Activated CD8-positive, alpha-beta memory T cell treated with anti-CD3 and anti-CD28 coated beads, Interleukin-2, amount 50 U/mL, for 48 hours (primary cell): ENCODE data around the gene TRIO.

ENCODE experiments used
- DNase-seq: peaks from one replicate; pipeline ENCODE4 v3.0.0-alpha.2; 2020

The TRIO gene

GRCh38 chr5:14503017-14503680 is 360.0 kb downstream of the TRIO start:
- DNase-seq, result no peak

DNA sequence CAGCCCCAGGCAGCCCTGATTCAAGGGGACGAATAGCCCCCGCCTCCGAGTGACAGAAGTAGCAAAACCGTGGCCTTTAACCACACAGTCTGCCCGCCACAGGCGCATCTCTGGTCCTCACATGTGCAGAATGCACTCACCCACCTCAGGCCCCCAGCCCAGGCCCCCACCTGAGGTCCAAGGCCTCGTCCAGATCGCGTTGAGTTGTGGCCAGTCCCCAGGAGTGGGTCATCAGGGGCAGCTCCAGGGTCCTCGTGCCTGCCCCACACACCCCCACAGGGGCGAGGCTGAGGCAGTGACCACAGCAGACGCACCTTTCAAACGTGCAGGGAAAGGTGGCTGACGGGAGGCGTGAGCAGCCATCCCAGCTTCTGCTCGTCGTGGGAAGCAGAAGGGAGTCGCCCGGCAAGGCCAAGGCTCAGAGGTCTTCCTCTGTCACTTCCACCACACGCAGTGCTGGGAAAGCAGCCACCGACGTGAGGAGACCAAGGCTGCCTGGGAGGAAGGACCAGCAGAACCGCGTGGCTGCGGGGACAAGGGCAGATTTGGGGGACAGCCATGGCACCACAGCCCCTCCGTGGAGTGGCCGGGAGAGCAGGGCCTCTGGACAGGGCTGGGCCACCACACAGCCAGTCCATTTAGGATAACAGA is 360.7 kb downstream of the TRIO start:
- DNase-seq, result no peak

- DNase-seq, result no peak
Observed at GRCh38 chr5:14504332-14504727, 361.2 kb downstream of the TRIO start.

GRCh38 chr5:14504816-14505215 is 361.7 kb downstream of the TRIO start:
- DNase-seq, result no peak

DNA sequence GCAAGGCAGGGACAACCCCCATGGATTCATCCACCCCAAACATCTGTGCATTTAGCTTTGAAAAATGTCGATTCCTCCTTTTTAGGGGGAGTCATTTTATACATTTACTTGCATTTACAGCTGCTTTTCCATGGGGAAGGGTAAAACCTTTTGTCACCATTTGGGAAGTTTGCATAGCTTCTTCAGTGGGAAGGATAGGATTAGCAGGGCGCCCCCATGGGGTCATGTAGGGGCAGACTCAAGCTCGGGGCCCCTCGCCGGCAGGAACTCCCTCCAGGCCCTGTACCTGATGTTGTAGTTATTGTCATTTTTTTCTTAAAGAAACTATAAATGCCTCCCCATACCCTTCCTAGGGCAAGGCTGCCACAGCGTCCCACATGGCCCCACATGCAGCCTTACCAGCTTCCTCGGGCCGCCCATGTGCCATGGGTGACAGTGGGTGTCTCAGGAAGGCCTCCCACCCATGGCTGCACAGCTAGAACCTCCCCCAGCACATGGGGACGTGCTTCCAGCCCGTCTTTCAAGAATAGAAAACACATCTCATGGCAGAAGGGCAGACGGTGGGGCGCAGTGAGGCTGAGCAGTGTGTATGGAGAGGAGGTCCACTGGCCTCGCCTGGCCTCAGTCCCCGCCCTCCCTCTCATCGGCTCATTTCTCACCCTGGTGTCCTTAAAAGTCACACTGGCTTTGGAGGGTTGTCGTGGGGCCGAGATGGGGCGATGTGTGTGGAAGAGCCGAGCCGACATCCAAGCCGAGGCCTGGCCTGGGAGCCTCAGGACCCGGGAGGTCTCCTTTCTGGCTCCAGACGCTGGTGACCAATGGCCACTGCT is 362.4 kb downstream of the TRIO start:
- DNase-seq, result no peak

DNA sequence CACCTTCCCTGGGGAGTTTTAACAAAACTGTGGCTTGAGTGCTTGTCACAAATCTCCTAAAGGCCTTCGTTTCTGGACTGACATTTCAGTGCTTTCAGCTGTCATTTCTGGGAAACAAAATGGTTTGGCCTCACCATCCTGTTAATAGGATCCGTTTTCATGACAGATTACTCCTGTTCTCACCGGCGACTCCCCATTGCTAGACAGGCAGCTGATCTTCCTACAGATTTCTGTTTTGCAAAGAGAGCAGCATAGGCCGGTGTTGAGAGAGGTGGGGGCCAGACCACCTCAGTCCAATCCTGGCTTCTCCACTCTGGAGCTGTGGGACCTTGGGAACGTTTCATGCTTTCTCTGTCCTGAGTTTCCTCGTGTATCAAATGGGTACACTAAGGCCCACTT is 363.0 kb downstream of the TRIO start:
- DNase-seq, result no peak

GRCh38 chr5:14506661-14507060 is 363.5 kb downstream of the TRIO start:
- DNase-seq, result no peak

- no peak for DNase-seq
Observed at GRCh38 chr5:14507156-14507941, 364.2 kb downstream of the TRIO start.

DNA sequence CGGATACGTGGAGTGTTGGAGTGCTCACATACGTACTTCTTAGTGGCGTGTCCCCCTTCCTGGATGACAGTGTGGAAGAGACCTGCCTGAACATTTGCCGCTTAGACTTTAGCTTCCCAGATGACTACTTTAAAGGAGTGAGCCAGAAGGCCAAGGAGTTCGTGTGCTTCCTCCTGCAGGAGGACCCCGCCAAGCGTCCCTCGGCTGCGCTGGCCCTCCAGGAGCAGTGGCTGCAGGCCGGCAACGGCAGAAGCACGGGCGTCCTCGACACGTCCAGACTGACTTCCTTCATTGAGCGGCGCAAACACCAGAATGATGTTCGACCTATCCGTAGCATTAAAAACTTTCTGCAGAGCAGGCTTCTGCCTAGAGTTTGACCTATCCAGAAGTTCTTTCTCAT is 364.9 kb downstream of the TRIO start:
- DNase-seq, result no peak

DNA sequence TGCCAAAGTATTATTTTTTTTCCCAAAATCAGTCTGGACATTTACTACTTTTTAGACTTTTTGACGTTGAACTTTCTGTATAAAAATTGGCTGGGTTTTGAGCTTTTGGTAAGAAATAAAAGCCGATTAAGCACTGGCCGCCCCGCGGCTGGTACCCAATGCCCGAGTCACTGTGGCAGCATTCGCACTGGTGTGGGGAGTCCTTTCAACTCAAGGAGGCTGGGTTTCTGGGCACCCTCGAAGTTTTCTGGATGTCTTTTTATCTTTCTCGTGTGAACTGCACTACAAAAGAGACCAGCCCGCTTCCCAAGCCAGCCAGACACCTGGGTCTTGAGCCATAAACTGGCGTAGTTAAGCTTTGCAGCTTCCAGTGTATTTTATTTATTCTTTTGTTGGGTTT is 366.4 kb downstream of the TRIO start:
- no peak for DNase-seq

GRCh38 chr5:14510156-14510734 is 367.1 kb downstream of the TRIO start:
- no peak for DNase-seq

DNA sequence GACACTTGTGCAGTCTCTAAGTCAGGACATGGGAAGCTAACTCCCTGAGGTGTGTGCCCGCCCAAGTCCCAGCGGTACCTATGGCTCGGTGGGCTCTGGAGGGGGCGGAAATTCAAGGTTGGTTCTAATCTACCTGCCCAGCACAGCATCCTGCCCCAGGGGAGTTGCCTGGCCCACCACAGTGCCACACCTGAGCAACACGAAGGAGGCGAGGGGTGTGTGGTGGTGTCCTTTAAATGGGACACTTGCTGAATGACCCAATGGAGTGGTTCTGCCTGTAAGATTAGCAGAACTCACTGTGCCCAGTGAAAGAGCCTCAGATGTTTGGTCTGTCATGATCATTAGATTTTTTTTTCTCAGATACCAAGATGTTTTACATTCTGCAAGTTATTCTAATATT is 367.7 kb downstream of the TRIO start:
- no peak for DNase-seq

DNA sequence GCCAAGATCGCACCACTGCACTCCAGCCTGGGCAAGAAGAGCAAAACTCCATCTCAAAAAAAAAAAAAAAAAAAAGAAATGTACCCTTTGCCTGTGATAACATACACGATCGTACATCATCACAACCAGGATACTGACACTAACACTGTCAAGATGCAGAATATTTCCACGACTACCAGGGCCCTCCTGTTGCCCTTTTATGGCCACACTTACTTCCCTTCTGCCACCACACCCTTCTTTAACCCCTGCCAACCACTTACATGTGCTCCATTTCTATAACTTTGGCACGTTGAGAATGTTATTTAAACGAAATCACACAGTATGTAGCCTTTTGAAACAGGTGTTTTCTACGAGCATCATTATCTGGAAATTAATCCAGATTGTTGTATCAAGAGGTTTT is 369.4 kb downstream of the TRIO start:
- no peak for DNase-seq

GRCh38 chr5:14513266-14513665 is 370.1 kb downstream of the TRIO start:
- DNase-seq, result no peak

GRCh38 chr5:14516901-14517300 is 373.8 kb downstream of the TRIO start:
- DNase-seq, result no peak

DNA sequence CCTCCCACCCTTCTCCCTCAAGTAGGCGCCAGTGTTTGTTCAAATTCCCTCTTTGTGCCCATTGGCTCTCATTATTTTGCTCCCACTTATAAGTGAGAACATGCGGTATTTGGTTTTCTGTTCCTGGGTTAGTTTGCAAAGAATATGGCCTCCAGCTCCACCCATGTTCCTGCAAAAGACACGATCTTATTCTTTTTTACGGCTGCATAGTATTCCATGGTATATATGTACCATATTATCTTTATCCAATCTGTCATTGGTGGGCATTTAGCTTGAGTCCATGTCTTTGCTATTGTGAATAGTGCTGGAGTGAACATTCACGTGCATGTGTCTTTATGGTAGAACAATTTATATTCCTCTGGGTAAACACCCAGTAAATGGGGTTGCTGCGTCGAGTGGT is 375.5 kb downstream of the TRIO start:
- DNase-seq, result no peak

- DNase-seq, result no peak
Observed at GRCh38 chr5:14521748-14522147, 378.6 kb downstream of the TRIO start.

DNA sequence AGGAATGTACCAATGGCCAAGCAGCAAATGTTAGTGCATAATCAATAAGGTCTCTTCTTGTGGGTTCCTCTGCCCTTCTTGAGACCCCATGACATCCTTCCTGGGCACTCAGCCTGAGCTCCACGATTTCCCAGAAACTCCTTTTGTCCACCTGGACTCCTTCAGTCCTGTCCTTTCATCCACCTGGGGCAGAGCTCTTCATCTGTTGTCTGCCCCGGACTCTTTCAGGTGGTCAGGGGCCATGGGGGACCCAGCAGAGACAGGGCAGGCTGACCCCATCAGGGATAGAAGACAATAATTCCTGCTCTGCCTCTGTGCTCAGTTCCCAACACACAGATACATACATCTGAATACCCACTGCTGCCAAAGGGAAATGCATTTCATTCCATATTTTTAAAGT is 379.6 kb downstream of the TRIO start:
- DNase-seq, result no peak

DNA sequence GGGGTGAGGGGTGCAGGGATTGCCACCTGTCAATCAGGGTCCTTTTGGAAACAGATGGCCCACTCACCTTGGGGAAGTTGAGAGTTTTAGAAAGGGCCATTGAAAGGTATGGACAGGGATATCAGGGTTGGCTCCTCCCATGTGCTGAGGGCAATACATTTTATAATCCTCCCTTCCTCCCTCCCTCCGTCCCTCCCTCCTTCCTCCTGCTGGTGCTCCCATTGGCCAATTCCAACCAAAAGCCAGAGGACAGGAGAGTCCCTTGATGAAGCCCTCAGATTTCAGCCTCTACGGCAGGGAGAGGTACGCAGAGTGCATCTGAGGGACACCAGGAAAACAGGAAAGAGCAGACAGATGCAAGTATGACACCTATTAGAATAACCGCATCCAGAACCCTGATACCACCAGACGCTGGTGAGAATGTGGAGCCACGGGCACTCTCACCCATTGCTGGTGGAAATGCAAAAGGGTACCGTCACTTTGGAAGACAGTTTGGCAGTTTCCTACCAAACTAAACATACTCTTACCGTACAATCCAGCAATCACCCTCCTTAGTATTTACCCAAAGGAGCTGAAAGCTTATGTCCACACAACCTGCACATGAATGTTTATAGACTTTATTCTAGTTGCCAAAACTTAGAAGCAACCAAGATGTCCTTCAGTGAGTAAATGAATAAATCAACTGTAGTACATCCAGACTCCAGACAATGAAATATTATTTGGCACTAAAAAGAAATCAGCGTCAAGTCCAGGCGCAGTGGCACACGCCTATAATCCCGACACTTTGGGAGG is 380.3 kb downstream of the TRIO start:
- DNase-seq, result no peak

GRCh38 chr5:14525397-14525796 is 382.3 kb downstream of the TRIO start:
- DNase-seq, result no peak

- no peak for DNase-seq
Observed at GRCh38 chr5:14526493-14526892, 383.4 kb downstream of the TRIO start.

DNA sequence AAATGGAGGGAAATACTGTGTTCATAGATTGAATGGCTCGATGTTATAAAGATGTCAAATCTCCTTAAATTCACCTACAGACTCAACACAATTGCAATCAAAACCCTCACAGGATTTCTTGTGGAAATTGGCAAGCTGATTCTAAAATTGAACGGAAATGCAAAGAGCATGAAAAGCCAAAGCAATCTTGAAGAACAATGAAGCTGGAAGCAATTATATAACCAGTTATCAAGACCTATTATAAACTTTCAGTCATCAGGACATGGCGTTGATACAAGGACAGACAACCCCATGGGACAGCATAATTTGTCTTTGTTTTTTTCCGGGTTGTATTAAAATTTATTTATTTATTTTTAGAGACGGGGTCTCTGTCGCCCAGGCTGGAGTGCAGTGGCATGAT is 385.0 kb downstream of the TRIO start:
- DNase-seq, result no peak
